Tibial nerve (tissue), 4 donors: Measurements from ENCODE around the gene FLRT2. TPM values are rescaled to one million over a fixed set of nuclear protein-coding genes. Genes with fewer than 3 reads are reported as not detected.

Experiments used
- DNase-seq, 2 donors: peaks; one replicate each; pipeline ENCODE4 v3.0.0-alpha.2; 2019; ENCODE audit warnings: low spot score in 2 of 2
- H3K27ac ChIP-seq, 4 donors: fragments of 200-600 bp; sonication (generic) in 3 of 4; one replicate each; pipeline ENCODE4 v1.5.1; 2017 to 2019; ENCODE audit warnings: mild to moderate bottlenecking in 1 of 4
- H3K27me3 ChIP-seq, 2 donors: fragments of 200-600 bp; sonication (generic) in 1 of 2; one replicate each; pipeline versions ENCODE4 v1.5.1 to v1.6.0; 2017 to 2019
- H3K36me3 ChIP-seq, 3 donors: fragments of 200-600 bp; sonication (generic); one replicate each; pipeline ENCODE4 v1.5.1; 2018 to 2019
- H3K4me1 ChIP-seq, 4 donors: fragments of 200-600 bp; sonication (generic) in 3 of 4; one replicate each; pipeline ENCODE4 v1.5.1; 2017 to 2019
- H3K4me3 ChIP-seq, 4 donors: fragments of 200-600 bp; sonication (generic) in 3 of 4; one replicate each; pipeline ENCODE4 v1.5.1; 2017 to 2019; ENCODE audit warnings: mild to moderate bottlenecking in 1 of 4, moderate library complexity in 1 of 4
- H3K9me3 ChIP-seq, 4 donors: fragments of 200-600 bp; sonication (generic) in 3 of 4; one replicate each; pipeline ENCODE4 v1.5.1; 2017 to 2019
- EP300 ChIP-seq, 2 donors: sonication (generic); formaldehyde crosslinking; IDR thresholded peaks; one replicate each; pipeline ENCODE4 v1.6.1; 2017; ENCODE audit warnings: antibody characterized with exemption in 2 of 2, mild to moderate bottlenecking in 1 of 2
- POLR2A ChIP-seq, 2 donors: fragments of 450-650 bp; IDR thresholded peaks; one replicate each; pipeline ENCODE4 v1.6.1; 2017; ENCODE audit warnings: antibody characterized with exemption in 2 of 2, mild to moderate bottlenecking in 2 of 2, moderate library complexity in 2 of 2
- WGBS, 2 donors: methylation state at CpG; one replicate each; pipeline ENCODE4 v1.1.5; 2018; 5-methylcytosine and 5-hydroxymethylcytosine counted together
- total RNA-seq, 4 donors: library from RNA; depleted of rRNA; stranded (reverse); fragments of >200 nt; gene quantifications; one replicate each; pipeline ENCODE4 v1.1.0, GENCODE V29; 2016
- TF ChIP-seq, protein P1 (sequence below), 5 experiments: fragments of 200-600 bp in 3 of 5; fragments of 450-650 bp in 2 of 5; sonication (generic) in 3 of 5; IDR thresholded peaks; one replicate each; pipeline ENCODE4 v1.5.1; 2016 to 2019; ENCODE audit warnings: antibody characterized with exemption in 5 of 5, mild to moderate bottlenecking in 3 of 5, moderate library complexity in 2 of 5

FLRT2 gene
- total RNA-seq, 4 donors from 2014 or later: 26.4 to 109 (median 71.6) TPM

DNA sequence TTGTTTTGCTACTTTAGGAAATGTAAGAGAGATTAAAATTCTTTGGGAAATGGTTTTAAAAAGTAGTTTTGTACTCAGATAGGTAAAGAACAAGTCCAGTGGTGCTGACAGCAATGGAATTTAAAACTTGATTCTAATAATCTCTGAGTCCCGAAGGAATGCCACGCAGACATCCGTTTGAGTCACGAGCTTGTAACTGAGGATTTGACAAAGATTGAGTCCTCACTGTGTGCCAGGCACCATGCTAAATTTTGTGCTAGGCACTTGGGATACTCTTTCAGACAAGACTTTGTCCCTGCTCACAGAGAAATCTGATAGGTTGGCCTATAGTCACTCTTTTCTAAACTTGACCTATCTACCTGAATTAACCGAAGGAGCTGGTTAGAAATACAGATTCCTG is 12.7 kb downstream of the FLRT2 start:
- 61 to 67% methylated on average over 5 of the region's 5 CpGs for WGBS, 2 donors
- TF ChIP-seq EP300 (IDR thresholded peaks at IDR 0.05): no peak
- Histone ChIP-seq H3K4me1 (peaks cover 0 to 60% (median 0%) of the 10 kb centered on the region in 4 donors), H3K27me3 (no peaks in the 10 kb centered on the region), H3K9me3 (no peaks in the 10 kb centered on the region), H3K36me3 (no peaks in the 10 kb centered on the region), H3K27ac (peak overlapping the region in 2 of 4 donors; percentile 5 to 28), H3K4me3 (no peak overlapping the region)
- DNase-seq: no peak

DNA sequence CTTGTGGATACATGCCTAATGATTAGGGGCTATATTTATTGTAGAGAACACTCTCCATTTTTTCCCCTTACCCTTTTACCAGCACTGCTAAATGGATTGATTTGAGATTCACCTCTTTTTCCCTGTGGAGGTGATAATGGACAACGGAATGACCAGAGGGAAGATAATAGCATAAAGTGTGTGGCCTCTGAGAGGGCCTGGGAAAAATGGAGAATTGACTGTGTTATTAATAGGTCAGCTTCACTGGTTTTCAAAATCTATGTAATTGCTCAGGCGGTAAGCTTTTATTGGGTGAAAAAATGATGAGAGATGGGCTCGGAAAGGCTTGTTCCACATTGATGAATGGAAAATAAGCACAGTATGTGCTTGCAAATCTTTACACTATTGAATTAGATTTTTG is 15.8 kb downstream of the FLRT2 start:
- peaks cover 0 to 4% (median 0%) of the 10 kb centered on the region in 4 donors for H3K9me3 ChIP-seq
- 83% methylated on average over 3 of the region's 3 CpGs for WGBS, 2 donors
- DNase-seq: no peak
- H3K4me1 ChIP-seq: peaks cover 0 to 50% (median 0%) of the 10 kb centered on the region in 4 donors
- H3K27ac ChIP-seq: no peak overlapping the region
- no peak for TF ChIP-seq POLR2A (IDR thresholded peaks at IDR 0.05)
- TF ChIP-seq, protein P1, sequence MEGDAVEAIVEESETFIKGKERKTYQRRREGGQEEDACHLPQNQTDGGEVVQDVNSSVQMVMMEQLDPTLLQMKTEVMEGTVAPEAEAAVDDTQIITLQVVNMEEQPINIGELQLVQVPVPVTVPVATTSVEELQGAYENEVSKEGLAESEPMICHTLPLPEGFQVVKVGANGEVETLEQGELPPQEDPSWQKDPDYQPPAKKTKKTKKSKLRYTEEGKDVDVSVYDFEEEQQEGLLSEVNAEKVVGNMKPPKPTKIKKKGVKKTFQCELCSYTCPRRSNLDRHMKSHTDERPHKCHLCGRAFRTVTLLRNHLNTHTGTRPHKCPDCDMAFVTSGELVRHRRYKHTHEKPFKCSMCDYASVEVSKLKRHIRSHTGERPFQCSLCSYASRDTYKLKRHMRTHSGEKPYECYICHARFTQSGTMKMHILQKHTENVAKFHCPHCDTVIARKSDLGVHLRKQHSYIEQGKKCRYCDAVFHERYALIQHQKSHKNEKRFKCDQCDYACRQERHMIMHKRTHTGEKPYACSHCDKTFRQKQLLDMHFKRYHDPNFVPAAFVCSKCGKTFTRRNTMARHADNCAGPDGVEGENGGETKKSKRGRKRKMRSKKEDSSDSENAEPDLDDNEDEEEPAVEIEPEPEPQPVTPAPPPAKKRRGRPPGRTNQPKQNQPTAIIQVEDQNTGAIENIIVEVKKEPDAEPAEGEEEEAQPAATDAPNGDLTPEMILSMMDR (IDR thresholded peaks at IDR 0.05): no peak
- no peak for TF ChIP-seq EP300 (IDR thresholded peaks at IDR 0.05)
- H3K36me3 ChIP-seq: peaks cover 0 to 10% (median 0%) of the 10 kb centered on the region in 3 donors
- no peak overlapping the region for H3K4me3 ChIP-seq
- H3K27me3 ChIP-seq: no peaks in the 10 kb centered on the region

DNA sequence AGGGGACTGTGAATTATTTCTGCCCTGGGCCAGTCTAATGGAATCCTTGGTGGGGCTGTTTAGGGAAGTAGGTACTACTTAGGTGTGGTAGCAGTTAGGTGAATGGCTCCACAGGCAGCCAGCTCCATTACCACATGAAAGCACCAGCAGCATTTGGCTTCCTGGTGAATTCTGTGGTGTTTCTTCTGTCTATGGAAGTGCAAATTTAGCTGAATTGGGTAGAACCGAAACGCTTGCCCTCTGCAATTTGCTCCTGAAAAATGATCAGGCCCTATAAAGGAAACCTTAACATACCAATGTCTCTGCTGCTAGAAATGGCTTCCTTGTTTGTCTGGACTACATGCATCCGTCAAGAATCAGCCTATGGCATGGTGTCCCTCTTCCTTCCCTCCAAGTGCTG is 16.4 kb downstream of the FLRT2 start:
- WGBS, 2 donors: 55 to 63% methylated on average over 3 of the region's 3 CpGs
- DNase-seq: no peak
- Histone ChIP-seq H3K4me1 (peaks cover 0 to 47% (median 0%) of the 10 kb centered on the region in 4 donors), H3K9me3 (peaks cover 0 to 4% (median 0%) of the 10 kb centered on the region in 4 donors), H3K27ac (no peak overlapping the region), H3K4me3 (no peak overlapping the region), H3K27me3 (no peaks in the 10 kb centered on the region), H3K36me3 (peaks cover 0 to 10% (median 0%) of the 10 kb centered on the region in 3 donors)
- TF ChIP-seq EP300 (IDR thresholded peaks at IDR 0.05) (no peak), POLR2A (IDR thresholded peaks at IDR 0.05) (no peak)
- TF ChIP-seq, protein P1 (IDR thresholded peaks at IDR 0.05): no peak

DNA sequence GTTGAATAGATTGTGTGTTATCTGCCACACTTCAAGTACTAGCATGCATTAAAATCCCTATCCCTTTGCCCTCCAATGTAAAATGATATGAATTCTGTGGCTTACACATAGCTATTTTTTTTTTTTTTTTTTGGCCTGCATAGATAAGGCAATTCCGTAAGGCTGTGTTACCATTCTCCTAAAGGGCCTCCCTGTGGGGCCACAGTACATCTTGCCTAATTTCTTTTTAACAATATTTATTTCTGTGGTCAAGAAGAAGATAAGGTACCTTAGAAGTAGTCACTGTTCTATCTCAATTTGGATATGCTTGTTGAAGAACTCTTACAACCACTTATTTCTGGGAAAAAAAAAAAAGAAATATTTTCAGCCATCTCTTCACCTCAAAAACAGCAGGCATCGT is 19.8 kb downstream of the FLRT2 start:
- Histone ChIP-seq H3K4me1 (peaks cover 0 to 26% (median 0%) of the 10 kb centered on the region in 4 donors), H3K4me3 (no peak overlapping the region), H3K36me3 (peaks cover 0 to 10% (median 0%) of the 10 kb centered on the region in 3 donors), H3K9me3 (peaks cover 0 to 4% (median 0%) of the 10 kb centered on the region in 4 donors), H3K27me3 (no peaks in the 10 kb centered on the region), H3K27ac (peak overlapping the region in 1 of 4 donors; percentile 18)
- TF ChIP-seq EP300 (IDR thresholded peaks at IDR 0.05) (no peak), POLR2A (IDR thresholded peaks at IDR 0.05) (no peak)
- TF ChIP-seq, protein P1 (IDR thresholded peaks at IDR 0.05): no peak
- WGBS, 2 donors: 68 to 70% methylated on average over 2 of the region's 2 CpGs
- DNase-seq: no peak

DNA sequence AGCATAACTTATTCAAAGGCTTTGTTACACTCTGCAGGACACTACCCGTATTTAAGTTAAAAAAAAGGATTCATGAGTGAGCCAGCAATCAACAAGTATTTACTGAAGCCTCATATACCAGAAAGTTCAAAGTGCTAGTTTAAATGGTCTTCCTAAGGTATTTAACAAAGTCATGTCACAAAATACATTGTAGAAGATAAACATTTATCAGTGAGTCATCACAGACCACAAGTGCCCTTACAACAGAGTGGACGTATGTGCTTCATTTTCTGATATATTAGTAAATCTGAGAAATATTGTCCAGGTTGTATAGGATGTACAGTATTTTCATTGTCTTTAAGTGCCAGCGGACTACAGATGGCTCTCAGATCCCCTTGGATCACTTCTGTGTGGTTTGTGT is 24.2 kb downstream of the FLRT2 start:
- DNase-seq: no peak
- Histone ChIP-seq H3K27ac (no peak overlapping the region), H3K4me1 (peaks cover 0 to 5% (median 0%) of the 10 kb centered on the region in 4 donors), H3K27me3 (no peaks in the 10 kb centered on the region), H3K36me3 (peaks cover 0 to 4% (median 0%) of the 10 kb centered on the region in 3 donors), H3K4me3 (no peak overlapping the region), H3K9me3 (peaks cover 0 to 2% (median 0%) of the 10 kb centered on the region in 4 donors)
- WGBS, 2 donors: 55 to 57% methylated on average over 3 of the region's 3 CpGs
- TF ChIP-seq, protein P1 (IDR thresholded peaks at IDR 0.05): no peak
- TF ChIP-seq POLR2A (IDR thresholded peaks at IDR 0.05) (no peak), EP300 (IDR thresholded peaks at IDR 0.05) (no peak)

DNA sequence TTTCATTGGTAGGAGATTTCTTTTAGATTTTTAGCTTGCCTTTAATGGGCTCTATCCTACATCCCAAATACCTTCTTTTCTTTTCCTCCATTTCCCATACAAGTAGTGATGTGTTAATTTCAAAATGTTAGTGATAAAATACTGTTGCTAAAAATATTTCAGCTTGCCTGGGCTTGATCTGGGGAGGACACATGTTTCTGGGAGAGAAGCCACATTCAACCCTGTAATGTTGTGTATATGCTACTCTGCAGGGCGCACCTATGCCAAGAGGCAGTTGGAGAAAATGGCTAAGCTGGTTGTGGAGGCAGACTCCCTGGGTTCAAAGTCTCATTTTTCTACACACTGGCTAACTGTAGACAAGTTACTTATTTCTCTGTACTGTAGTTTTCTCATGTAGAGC is 26.3 kb downstream of the FLRT2 start:
- Histone ChIP-seq H3K9me3 (no peaks in the 10 kb centered on the region), H3K27me3 (no peaks in the 10 kb centered on the region), H3K36me3 (no peaks in the 10 kb centered on the region), H3K4me3 (no peak overlapping the region), H3K27ac (no peak overlapping the region), H3K4me1 (no peaks in the 10 kb centered on the region)
- 94 to 100% methylated on average over 1 of the region's 1 CpG for WGBS, 2 donors
- TF ChIP-seq POLR2A (IDR thresholded peaks at IDR 0.05) (no peak), EP300 (IDR thresholded peaks at IDR 0.05) (no peak)
- TF ChIP-seq, protein P1 (IDR thresholded peaks at IDR 0.05): no peak
- DNase-seq: no peak
